GM10847 (cell line): ENCODE data around the gene BABAM2.

ENCODE experiments used
- POLR2A ChIP-seq: IDR thresholded peaks from 2 replicates; pipeline ENCODE4 v1.6.1; 2011; ENCODE audit not compliant: insufficient read length; ENCODE audit errors: extremely low read depth

Gene BABAM2

GRCh38 chr2:28274911-28275685 lies 384.6 kb downstream of the BABAM2 start:
- no peak for TF ChIP-seq POLR2A

DNA sequence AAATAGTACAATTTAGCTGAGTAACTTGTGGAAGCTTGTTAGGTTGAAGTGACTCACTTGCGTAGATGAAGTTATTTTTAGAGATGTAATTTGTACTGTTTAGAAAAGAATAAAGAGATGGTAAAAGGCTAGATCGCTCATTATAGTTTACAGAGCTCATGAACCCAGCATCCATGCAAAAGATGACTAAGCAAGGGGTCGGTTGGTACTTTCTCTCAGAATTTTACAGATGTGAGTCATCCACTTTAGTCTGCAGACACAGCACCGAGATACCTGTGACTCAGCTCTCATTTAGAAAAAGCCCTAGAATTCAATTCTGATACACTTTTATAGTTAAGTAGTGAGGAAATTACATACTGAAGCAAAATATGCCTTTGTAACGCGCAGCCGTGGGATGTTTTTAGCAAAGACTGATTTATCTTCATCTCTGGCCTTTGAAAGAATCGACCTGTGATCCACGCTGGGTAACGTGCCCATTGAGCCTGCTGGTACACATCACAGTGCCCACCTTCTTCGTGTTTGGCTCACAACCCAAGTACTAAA lies 385.6 kb downstream of the BABAM2 start:
- TF ChIP-seq POLR2A, result no peak

- TF ChIP-seq POLR2A, result no peak
These were observed 386.3 kb downstream of the BABAM2 start for GRCh38 chr2:28276807-28277206.

GRCh38 chr2:28277466-28277865 lies 386.9 kb downstream of the BABAM2 start:
- TF ChIP-seq POLR2A, result no peak

GRCh38 chr2:28279371-28279770 lies 388.8 kb downstream of the BABAM2 start:
- TF ChIP-seq POLR2A, result no peak

GRCh38 chr2:28280619-28281018 lies 390.1 kb downstream of the BABAM2 start:
- TF ChIP-seq POLR2A, result no peak

DNA sequence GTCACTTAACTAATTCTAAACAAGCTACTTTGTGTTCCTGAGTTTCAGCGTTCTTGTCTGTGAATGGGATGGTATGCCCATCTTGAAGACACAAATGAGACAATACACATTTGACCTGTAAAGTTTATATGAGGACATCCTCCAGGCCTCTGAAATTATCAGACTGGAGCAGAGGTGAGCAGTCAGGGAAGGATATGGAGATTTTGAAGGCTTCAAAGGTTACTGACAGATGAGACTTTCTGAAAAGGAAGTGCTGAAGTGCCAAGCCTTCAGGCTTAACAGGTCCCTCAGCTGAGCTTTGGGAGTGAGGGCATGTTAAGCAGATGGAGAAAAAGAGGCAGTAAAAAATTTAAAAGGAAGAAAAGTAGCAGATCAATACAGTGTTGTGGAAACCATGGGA lies 391.2 kb downstream of the BABAM2 start:
- no peak for TF ChIP-seq POLR2A

DNA sequence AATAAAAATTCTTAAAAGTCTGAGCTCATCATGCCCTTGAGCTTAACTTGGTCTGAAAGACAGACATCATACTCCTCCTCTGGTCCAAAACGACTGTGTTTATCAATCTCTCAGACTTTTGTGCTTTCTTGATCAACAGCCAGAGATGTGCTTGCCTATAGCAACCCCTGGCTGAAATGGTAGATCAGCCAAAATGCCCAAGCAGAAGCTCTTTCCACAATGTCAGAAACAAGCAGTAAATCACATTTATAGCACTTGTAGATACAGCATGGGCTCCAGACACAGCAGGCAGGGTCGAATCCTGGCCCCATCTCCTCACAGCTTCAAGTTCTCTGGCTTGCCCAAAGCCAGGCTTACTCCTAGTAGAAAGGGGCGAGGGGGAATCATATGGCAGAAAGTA lies 391.7 kb downstream of the BABAM2 start:
- TF ChIP-seq POLR2A, result no peak

- TF ChIP-seq POLR2A, result no peak
These were observed 392.5 kb downstream of the BABAM2 start for GRCh38 chr2:28282861-28283646.

DNA sequence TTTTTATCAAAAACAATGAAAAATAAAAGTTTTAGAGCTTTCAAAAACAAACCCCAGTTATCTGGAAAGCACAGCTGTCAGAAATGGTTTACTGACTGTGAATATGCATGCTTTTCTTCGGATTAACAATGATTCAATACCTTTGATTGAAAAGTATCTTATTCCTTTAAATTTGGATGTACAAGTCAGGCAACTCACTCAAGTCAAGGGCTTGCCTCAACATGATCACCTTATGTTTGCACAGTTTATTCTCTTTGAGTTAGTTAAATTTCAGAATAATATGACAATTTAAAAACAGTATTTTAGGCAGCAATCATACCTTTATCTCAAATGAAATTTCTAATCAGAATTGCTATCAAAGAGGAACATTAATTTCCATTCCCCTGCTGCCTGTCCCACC lies 393.3 kb downstream of the BABAM2 start:
- TF ChIP-seq POLR2A, result no peak

DNA sequence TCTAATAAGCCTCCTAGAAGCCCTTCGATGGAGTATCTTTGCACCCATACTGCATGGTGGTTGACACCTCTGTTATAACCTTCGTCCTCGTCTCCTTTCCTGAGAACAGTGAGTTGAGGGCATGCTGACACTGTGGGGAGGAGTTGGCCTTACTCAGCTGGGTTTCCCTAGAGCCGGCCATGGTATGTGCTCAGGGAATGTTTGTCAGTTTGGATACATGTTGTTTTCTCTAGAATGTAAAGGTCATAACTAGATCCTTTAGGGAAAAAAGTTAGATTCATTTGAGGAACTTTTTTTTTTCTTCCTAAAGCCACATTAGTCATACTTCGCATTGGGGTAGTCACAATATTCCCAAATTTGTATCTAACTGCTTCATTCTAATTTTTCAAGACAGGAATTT lies 396.1 kb downstream of the BABAM2 start:
- no peak for TF ChIP-seq POLR2A

- no peak for TF ChIP-seq POLR2A
These were observed 396.9 kb downstream of the BABAM2 start for GRCh38 chr2:28287256-28287915.

DNA sequence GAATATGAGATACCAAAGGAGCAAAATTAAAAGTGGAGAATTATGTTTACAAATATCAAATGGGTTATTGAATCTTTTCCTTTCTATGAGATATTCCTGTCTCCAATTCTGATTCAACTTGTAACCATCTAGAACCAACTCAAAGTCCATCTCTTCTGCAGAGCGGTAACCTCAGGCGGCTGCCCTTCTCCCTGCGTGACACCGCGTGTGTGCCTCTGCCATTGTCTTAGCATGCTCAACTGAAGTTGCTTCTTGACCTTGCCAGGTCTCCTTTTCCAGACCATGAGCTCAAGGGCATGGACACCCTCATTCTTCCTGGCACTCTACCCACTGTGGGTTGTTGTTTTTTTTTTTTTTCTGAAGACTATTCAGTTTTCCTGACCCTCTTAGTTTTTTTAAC lies 398.1 kb downstream of the BABAM2 start:
- no peak for TF ChIP-seq POLR2A

DNA sequence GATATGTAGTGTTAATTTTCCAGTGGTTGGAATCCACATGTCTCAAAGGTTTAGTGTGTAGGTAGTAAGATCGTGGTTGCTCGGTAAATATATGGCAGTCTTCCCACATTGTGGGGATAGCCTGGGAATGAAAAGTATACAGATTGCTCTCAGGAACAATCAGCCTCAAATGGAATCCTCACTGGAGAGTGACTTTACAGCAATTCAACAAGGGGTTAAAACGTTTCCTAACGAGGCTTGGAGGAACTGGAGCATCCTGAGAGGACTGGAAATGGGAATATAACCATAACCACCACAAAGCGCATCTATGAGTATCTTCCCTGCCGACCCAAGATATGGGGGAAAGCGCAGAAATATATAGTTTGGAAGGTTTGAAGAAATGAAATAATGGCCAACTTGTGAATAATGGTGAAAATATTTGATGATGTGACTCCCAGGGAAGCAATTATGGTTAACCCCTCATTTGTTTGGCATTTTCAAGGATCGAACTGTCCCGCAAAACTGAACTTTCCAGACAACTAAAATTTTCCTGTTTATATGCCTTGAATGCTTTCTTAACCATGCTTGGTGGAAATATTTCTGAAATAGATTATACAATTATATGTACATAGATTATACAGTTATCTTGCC lies 401.4 kb downstream of the BABAM2 start:
- TF ChIP-seq POLR2A, result no peak

DNA sequence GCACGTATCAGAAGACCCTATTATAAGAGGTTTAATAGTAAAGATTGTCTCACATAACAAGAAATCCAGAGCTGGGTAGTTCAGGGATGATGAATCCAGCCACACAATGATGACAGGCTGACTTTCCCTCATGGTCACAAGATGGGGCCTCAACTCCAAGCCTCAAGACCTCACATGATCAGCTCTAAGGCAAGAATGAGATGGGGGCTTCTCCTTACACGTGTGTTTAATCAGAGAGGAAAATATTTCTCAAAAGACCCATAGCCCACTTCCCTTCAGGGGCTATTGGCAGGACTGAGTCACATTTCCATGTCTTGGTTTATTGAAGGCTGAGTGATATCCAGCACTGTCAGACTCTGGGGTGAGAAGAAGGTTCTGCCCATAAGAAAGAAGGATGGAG lies 402.0 kb downstream of the BABAM2 start:
- no peak for TF ChIP-seq POLR2A
